Measurements from ENCODE around the gene ADM2. TPM values are rescaled to one million over a fixed set of nuclear protein-coding genes. Genes with fewer than 3 reads are reported as not detected.

ADM2 gene
- total and polyA plus RNA-seq, 9 donors = 0.01 to 2.6 (median 0.15) TPM; not detected in 3

- Histone ChIP-seq H3K36me3 (no peaks in the 10 kb centered on the region), H3K4me1 (ENCODE audit: insufficient read depth) (peaks cover 13% of the 10 kb centered on the region), H3K27me3 (no peaks in the 10 kb centered on the region), H3K27ac (peak overlapping the region in 1 of 2 donors; percentile 61), H3K9me3 (no peaks in the 10 kb centered on the region), H3K4me3 (peak overlapping the region; percentile 55)
- WGBS, 3 donors = 4 to 8% (median 7%) methylated on average over 3 of the region's 3 CpGs
- intact Hi-C loops (cut with DNase I) = loop anchor here in 1 of 4 donors (10.0 kb wide), 1 partner anchor 264 kb away; the partner anchor contains the start of gene TUBGCP6
- no peak for TF ChIP-seq POLR2A (IDR thresholded peaks at IDR 0.05)
- TF ChIP-seq EP300 (IDR thresholded peaks at IDR 0.05) = no peak
- no peak for TF ChIP-seq CTCF (IDR thresholded peaks at IDR 0.05)
- DNase-seq = no peak
Measured at GRCh38 chr22:50508897-50509296, 27.6 kb downstream of the ADM2 start.

- no peaks in the 10 kb centered on the region for H3K36me3 ChIP-seq
- TF ChIP-seq EP300 (IDR thresholded peaks at IDR 0.05) = no peak
- no peak for TF ChIP-seq CTCF (IDR thresholded peaks at IDR 0.05)
- no peak for TF ChIP-seq POLR2A (IDR thresholded peaks at IDR 0.05)
Measured at GRCh38 chr22:50513175-50513574, 31.8 kb downstream of the ADM2 start.

GRCh38 chr22:50516068-50516467, 34.7 kb downstream of the ADM2 start:
- Histone ChIP-seq H3K27ac (no peak overlapping the region), H3K27me3 (no peaks in the 10 kb centered on the region), H3K4me3 (no peak overlapping the region), H3K4me1 (ENCODE audit: insufficient read depth) (no peaks in the 10 kb centered on the region), H3K36me3 (no peaks in the 10 kb centered on the region), H3K9me3 (no peaks in the 10 kb centered on the region)
- no peak for TF ChIP-seq EP300 (IDR thresholded peaks at IDR 0.05)
- no peak for TF ChIP-seq CTCF (IDR thresholded peaks at IDR 0.05)
- no peak for TF ChIP-seq POLR2A (IDR thresholded peaks at IDR 0.05)
- no peak for DNase-seq
- intact Hi-C loops (cut with DNase I) = no loop called here
- WGBS, 3 donors = 83 to 89% (median 86%) methylated on average over 8 of the region's 8 CpGs

More at GRCh38 chr22:50513175-50513574, 31.8 kb downstream of the ADM2 start:
- Histone ChIP-seq H3K27ac (no peak overlapping the region), H3K27me3 (no peaks in the 10 kb centered on the region), H3K4me3 (no peak overlapping the region), H3K9me3 (no peaks in the 10 kb centered on the region), H3K4me1 (ENCODE audit: insufficient read depth) (peaks cover 2% of the 10 kb centered on the region)
- intact Hi-C loops (cut with DNase I) = no loop called here
- DNase-seq = no peak
- WGBS, 3 donors = 93 to 98% (median 94%) methylated on average over 15 of the region's 15 CpGs

GRCh38 chr22:50516891-50517290, 35.5 kb downstream of the ADM2 start:
- intact Hi-C loops (cut with DNase I) = no loop called here
- 76 to 82% (median 77%) methylated on average over 16 of the region's 16 CpGs for WGBS, 3 donors
- Histone ChIP-seq H3K4me3 (no peak overlapping the region), H3K4me1 (ENCODE audit: insufficient read depth) (no peaks in the 10 kb centered on the region), H3K27ac (no peak overlapping the region), H3K9me3 (no peaks in the 10 kb centered on the region), H3K36me3 (no peaks in the 10 kb centered on the region), H3K27me3 (no peaks in the 10 kb centered on the region)
- no peak for DNase-seq
- TF ChIP-seq POLR2A (IDR thresholded peaks at IDR 0.05) = no peak

GRCh38 chr22:50517495-50518260, 36.3 kb downstream of the ADM2 start:
- Histone ChIP-seq H3K9me3 (no peaks in the 10 kb centered on the region), H3K4me1 (ENCODE audit: insufficient read depth) (no peaks in the 10 kb centered on the region), H3K27me3 (no peaks in the 10 kb centered on the region), H3K4me3 (no peak overlapping the region), H3K36me3 (no peaks in the 10 kb centered on the region), H3K27ac (no peak overlapping the region)
- WGBS, 3 donors = 80 to 81% (median 81%) methylated on average over 20 of the region's 20 CpGs
- intact Hi-C loops (cut with DNase I) = no loop called here
- no peak for DNase-seq
- TF ChIP-seq CTCF (IDR thresholded peaks at IDR 0.05) (no peak), EP300 (IDR thresholded peaks at IDR 0.05) (no peak), POLR2A (IDR thresholded peaks at IDR 0.05) (no peak)
